ENCODE measurements around the gene DLGAP3.

The DLGAP3 gene

GRCh38 chr1:34906756-34907155, 22.7 kb downstream of the DLGAP3 start:
- H3K4me3 ChIP-seq (ENCODE audit: insufficient read depth, low read depth, low read length, poor library complexity, severe bottlenecking): no peak overlapping the region
- no peaks in the 10 kb centered on the region for H3K27me3 ChIP-seq (replicated peaks; ENCODE audit: control insufficient read depth, insufficient read depth, low read length, poor library complexity, severe bottlenecking)
- no peaks in the 10 kb centered on the region for H3K9me3 ChIP-seq (ENCODE audit: control insufficient read depth, low read length)
- no peak overlapping the region for H3K27ac ChIP-seq (ENCODE audit: insufficient read depth, low read length, poor library complexity, severe bottlenecking)
- no peaks in the 10 kb centered on the region for H3K36me3 ChIP-seq (ENCODE audit: control insufficient read depth, insufficient read depth, low read length)
- DNase-seq: no peak
- H3K4me1 ChIP-seq (ENCODE audit: control insufficient read depth, insufficient read depth, low read length, poor library complexity, severe bottlenecking): no peaks in the 10 kb centered on the region

GRCh38 chr1:34906222-34906621, 23.2 kb downstream of the DLGAP3 start:
- Histone ChIP-seq H3K4me1 (ENCODE audit: control insufficient read depth, insufficient read depth, low read length, poor library complexity, severe bottlenecking) (no peaks in the 10 kb centered on the region), H3K36me3 (ENCODE audit: control insufficient read depth, insufficient read depth, low read length) (no peaks in the 10 kb centered on the region), H3K9me3 (ENCODE audit: control insufficient read depth, low read length) (no peaks in the 10 kb centered on the region), H3K4me3 (ENCODE audit: insufficient read depth, low read depth, low read length, poor library complexity, severe bottlenecking) (no peak overlapping the region), H3K27me3 (replicated peaks; ENCODE audit: control insufficient read depth, insufficient read depth, low read length, poor library complexity, severe bottlenecking) (no peaks in the 10 kb centered on the region), H3K27ac (ENCODE audit: insufficient read depth, low read length, poor library complexity, severe bottlenecking) (no peak overlapping the region)
- DNase-seq: no peak

GRCh38 chr1:34905098-34905459, 24.4 kb downstream of the DLGAP3 start:
- Histone ChIP-seq H3K4me3 (ENCODE audit: insufficient read depth, low read depth, low read length, poor library complexity, severe bottlenecking) (no peak overlapping the region), H3K9me3 (ENCODE audit: control insufficient read depth, low read length) (no peaks in the 10 kb centered on the region), H3K27me3 (replicated peaks; ENCODE audit: control insufficient read depth, insufficient read depth, low read length, poor library complexity, severe bottlenecking) (no peaks in the 10 kb centered on the region), H3K27ac (ENCODE audit: insufficient read depth, low read length, poor library complexity, severe bottlenecking) (no peak overlapping the region), H3K36me3 (ENCODE audit: control insufficient read depth, insufficient read depth, low read length) (no peaks in the 10 kb centered on the region), H3K4me1 (ENCODE audit: control insufficient read depth, insufficient read depth, low read length, poor library complexity, severe bottlenecking) (no peaks in the 10 kb centered on the region)
- no peak for DNase-seq

- H3K4me3 ChIP-seq (ENCODE audit: insufficient read depth, low read depth, low read length, poor library complexity, severe bottlenecking): no peak overlapping the region
- H3K27ac ChIP-seq (ENCODE audit: insufficient read depth, low read length, poor library complexity, severe bottlenecking): no peak overlapping the region
- no peaks in the 10 kb centered on the region for H3K27me3 ChIP-seq (replicated peaks; ENCODE audit: control insufficient read depth, insufficient read depth, low read length, poor library complexity, severe bottlenecking)
- no peaks in the 10 kb centered on the region for H3K4me1 ChIP-seq (ENCODE audit: control insufficient read depth, insufficient read depth, low read length, poor library complexity, severe bottlenecking)
- no peaks in the 10 kb centered on the region for H3K36me3 ChIP-seq (ENCODE audit: control insufficient read depth, insufficient read depth, low read length)
- no peaks in the 10 kb centered on the region for H3K9me3 ChIP-seq (ENCODE audit: control insufficient read depth, low read length)
- no peak for DNase-seq
These were observed 25.0 kb downstream of the DLGAP3 start for GRCh38 chr1:34904236-34905097.

GRCh38 chr1:34901919-34902318, 27.5 kb downstream of the DLGAP3 start:
- Histone ChIP-seq H3K4me1 (ENCODE audit: control insufficient read depth, insufficient read depth, low read length, poor library complexity, severe bottlenecking) (no peaks in the 10 kb centered on the region), H3K36me3 (ENCODE audit: control insufficient read depth, insufficient read depth, low read length) (no peaks in the 10 kb centered on the region), H3K4me3 (ENCODE audit: insufficient read depth, low read depth, low read length, poor library complexity, severe bottlenecking) (no peak overlapping the region), H3K27me3 (replicated peaks; ENCODE audit: control insufficient read depth, insufficient read depth, low read length, poor library complexity, severe bottlenecking) (no peaks in the 10 kb centered on the region), H3K9me3 (ENCODE audit: control insufficient read depth, low read length) (no peaks in the 10 kb centered on the region), H3K27ac (ENCODE audit: insufficient read depth, low read length, poor library complexity, severe bottlenecking) (no peak overlapping the region)
- no peak for DNase-seq

- no peaks in the 10 kb centered on the region for H3K36me3 ChIP-seq (ENCODE audit: control insufficient read depth, insufficient read depth, low read length)
- no peak overlapping the region for H3K27ac ChIP-seq (ENCODE audit: insufficient read depth, low read length, poor library complexity, severe bottlenecking)
- no peaks in the 10 kb centered on the region for H3K27me3 ChIP-seq (replicated peaks; ENCODE audit: control insufficient read depth, insufficient read depth, low read length, poor library complexity, severe bottlenecking)
- no peak for DNase-seq
- H3K4me1 ChIP-seq (ENCODE audit: control insufficient read depth, insufficient read depth, low read length, poor library complexity, severe bottlenecking): no peaks in the 10 kb centered on the region
- no peaks in the 10 kb centered on the region for H3K9me3 ChIP-seq (ENCODE audit: control insufficient read depth, low read length)
- H3K4me3 ChIP-seq (ENCODE audit: insufficient read depth, low read depth, low read length, poor library complexity, severe bottlenecking): no peak overlapping the region
These were observed 28.5 kb downstream of the DLGAP3 start for GRCh38 chr1:34900775-34901502.

- Histone ChIP-seq H3K4me3 (ENCODE audit: insufficient read depth, low read depth, low read length, poor library complexity, severe bottlenecking) (no peak overlapping the region), H3K27me3 (replicated peaks; ENCODE audit: control insufficient read depth, insufficient read depth, low read length, poor library complexity, severe bottlenecking) (no peaks in the 10 kb centered on the region), H3K27ac (ENCODE audit: insufficient read depth, low read length, poor library complexity, severe bottlenecking) (no peak overlapping the region), H3K36me3 (ENCODE audit: control insufficient read depth, insufficient read depth, low read length) (no peaks in the 10 kb centered on the region), H3K9me3 (ENCODE audit: control insufficient read depth, low read length) (no peaks in the 10 kb centered on the region), H3K4me1 (ENCODE audit: control insufficient read depth, insufficient read depth, low read length, poor library complexity, severe bottlenecking) (no peaks in the 10 kb centered on the region)
- no peak for DNase-seq
These were observed 29.5 kb downstream of the DLGAP3 start for GRCh38 chr1:34899906-34900305.

GRCh38 chr1:34899471-34899870, 30.0 kb downstream of the DLGAP3 start:
- Histone ChIP-seq H3K4me1 (ENCODE audit: control insufficient read depth, insufficient read depth, low read length, poor library complexity, severe bottlenecking) (no peaks in the 10 kb centered on the region), H3K4me3 (ENCODE audit: insufficient read depth, low read depth, low read length, poor library complexity, severe bottlenecking) (no peak overlapping the region), H3K36me3 (ENCODE audit: control insufficient read depth, insufficient read depth, low read length) (no peaks in the 10 kb centered on the region), H3K9me3 (ENCODE audit: control insufficient read depth, low read length) (no peaks in the 10 kb centered on the region), H3K27ac (ENCODE audit: insufficient read depth, low read length, poor library complexity, severe bottlenecking) (no peak overlapping the region), H3K27me3 (replicated peaks; ENCODE audit: control insufficient read depth, insufficient read depth, low read length, poor library complexity, severe bottlenecking) (no peaks in the 10 kb centered on the region)
- no peak for DNase-seq

- H3K36me3 ChIP-seq (ENCODE audit: control insufficient read depth, insufficient read depth, low read length): no peaks in the 10 kb centered on the region
- no peaks in the 10 kb centered on the region for H3K4me1 ChIP-seq (ENCODE audit: control insufficient read depth, insufficient read depth, low read length, poor library complexity, severe bottlenecking)
- H3K27me3 ChIP-seq (replicated peaks; ENCODE audit: control insufficient read depth, insufficient read depth, low read length, poor library complexity, severe bottlenecking): no peaks in the 10 kb centered on the region
- H3K27ac ChIP-seq (ENCODE audit: insufficient read depth, low read length, poor library complexity, severe bottlenecking): no peak overlapping the region
- no peak for DNase-seq
- H3K4me3 ChIP-seq (ENCODE audit: insufficient read depth, low read depth, low read length, poor library complexity, severe bottlenecking): no peak overlapping the region
- H3K9me3 ChIP-seq (ENCODE audit: control insufficient read depth, low read length): no peaks in the 10 kb centered on the region
These were observed 31.1 kb downstream of the DLGAP3 start for GRCh38 chr1:34898330-34898761.

- H3K36me3 ChIP-seq (ENCODE audit: control insufficient read depth, insufficient read depth, low read length): no peaks in the 10 kb centered on the region
- H3K4me3 ChIP-seq (ENCODE audit: insufficient read depth, low read depth, low read length, poor library complexity, severe bottlenecking): no peak overlapping the region
- H3K27ac ChIP-seq (ENCODE audit: insufficient read depth, low read length, poor library complexity, severe bottlenecking): no peak overlapping the region
- no peaks in the 10 kb centered on the region for H3K9me3 ChIP-seq (ENCODE audit: control insufficient read depth, low read length)
- H3K4me1 ChIP-seq (ENCODE audit: control insufficient read depth, insufficient read depth, low read length, poor library complexity, severe bottlenecking): no peaks in the 10 kb centered on the region
- DNase-seq: no peak
- H3K27me3 ChIP-seq (replicated peaks; ENCODE audit: control insufficient read depth, insufficient read depth, low read length, poor library complexity, severe bottlenecking): no peaks in the 10 kb centered on the region
These were observed 32.8 kb downstream of the DLGAP3 start for GRCh38 chr1:34896612-34897011.

Measured in effector memory CD4-positive, alpha-beta T cell (primary cell).